Measurements from ENCODE around the gene PTGES3L.
A peak's percentile ranks its signal among the peaks of the same experiment; 100 is the strongest.
"Not testable (repeated sequence)": the region's sequence is repeated elsewhere in the genome, so short reads cannot be mapped to it uniquely, and the experiment has no call there.

The PTGES3L gene

DNA sequence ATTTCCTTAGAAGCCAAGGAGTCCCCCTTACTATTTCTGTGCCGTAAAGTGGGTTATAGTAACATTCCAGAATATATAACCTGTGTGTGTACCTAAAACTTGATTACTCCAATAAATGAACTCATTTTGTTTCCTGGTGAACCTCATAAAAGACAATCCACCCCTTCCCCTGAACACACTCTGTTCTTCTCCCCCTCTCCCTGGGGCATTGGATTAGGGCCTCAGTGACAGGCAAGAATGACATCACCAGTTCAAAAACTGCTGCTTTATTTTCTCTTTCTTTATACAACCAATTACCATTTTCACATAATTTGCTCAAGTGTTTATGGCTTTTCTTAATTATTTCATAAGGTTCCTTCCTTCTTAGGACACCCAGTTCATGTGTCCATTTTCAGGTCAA is 33.1 kb downstream of the PTGES3L start:
- no peak overlapping the region for H3K9ac ChIP-seq
- no peaks in the 10 kb centered on the region; a peak in 1 of 22 replicates for H4K20me1 ChIP-seq
- no peak overlapping the region for H3K27ac ChIP-seq
- no peaks in the 10 kb centered on the region for H3K9me3 ChIP-seq (replicated peaks in 1 of 11)
- H3K4me2 ChIP-seq: no peak overlapping the region
- H3K4me3 ChIP-seq: no peak overlapping the region
- H3K36me3 ChIP-seq: peaks cover 37 to 52% (median 42%) of the 10 kb centered on the region in 11 experiments
- TF ChIP-seq Cebpa-rat (IDR thresholded peaks at IDR 0.05): no peak
- no peaks in the 10 kb centered on the region for H3K27me3 ChIP-seq
- H3K4me1 ChIP-seq: no peaks in the 10 kb centered on the region

DNA sequence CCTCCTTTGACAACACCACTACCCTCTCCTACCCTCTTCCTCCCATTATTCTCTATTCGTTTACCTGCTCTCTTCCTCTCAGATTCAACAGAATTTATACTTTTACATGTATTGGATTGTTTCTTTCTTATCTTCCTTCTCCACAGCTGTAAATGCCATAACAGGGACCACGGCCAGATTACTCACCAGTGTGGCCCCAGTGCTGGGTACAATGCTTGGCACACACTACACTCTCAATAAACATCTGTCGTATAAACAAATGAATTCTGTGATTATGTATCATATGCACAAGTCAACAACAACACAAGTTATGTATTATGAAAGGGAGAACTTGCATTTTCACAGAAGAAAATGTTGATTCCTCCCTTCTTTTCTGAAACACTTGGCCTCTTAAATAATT is 35.7 kb downstream of the PTGES3L start:
- H3K27me3 ChIP-seq: no peaks in the 10 kb centered on the region
- no peaks in the 10 kb centered on the region for H4K20me1 ChIP-seq
- no peak overlapping the region for H3K4me3 ChIP-seq
- no peak overlapping the region for H3K9ac ChIP-seq
- no peak for TF ChIP-seq Cebpa-rat (IDR thresholded peaks at IDR 0.05)
- no peak overlapping the region for H3K4me2 ChIP-seq
- peaks cover 12 to 26% (median 16%) of the 10 kb centered on the region in 11 experiments; a peak in 21 of 22 replicates for H3K36me3 ChIP-seq
- H3K27ac ChIP-seq: no peak overlapping the region
- H3K4me1 ChIP-seq: no peaks in the 10 kb centered on the region
- H3K9me3 ChIP-seq (replicated peaks in 1 of 11): no peaks in the 10 kb centered on the region

DNA sequence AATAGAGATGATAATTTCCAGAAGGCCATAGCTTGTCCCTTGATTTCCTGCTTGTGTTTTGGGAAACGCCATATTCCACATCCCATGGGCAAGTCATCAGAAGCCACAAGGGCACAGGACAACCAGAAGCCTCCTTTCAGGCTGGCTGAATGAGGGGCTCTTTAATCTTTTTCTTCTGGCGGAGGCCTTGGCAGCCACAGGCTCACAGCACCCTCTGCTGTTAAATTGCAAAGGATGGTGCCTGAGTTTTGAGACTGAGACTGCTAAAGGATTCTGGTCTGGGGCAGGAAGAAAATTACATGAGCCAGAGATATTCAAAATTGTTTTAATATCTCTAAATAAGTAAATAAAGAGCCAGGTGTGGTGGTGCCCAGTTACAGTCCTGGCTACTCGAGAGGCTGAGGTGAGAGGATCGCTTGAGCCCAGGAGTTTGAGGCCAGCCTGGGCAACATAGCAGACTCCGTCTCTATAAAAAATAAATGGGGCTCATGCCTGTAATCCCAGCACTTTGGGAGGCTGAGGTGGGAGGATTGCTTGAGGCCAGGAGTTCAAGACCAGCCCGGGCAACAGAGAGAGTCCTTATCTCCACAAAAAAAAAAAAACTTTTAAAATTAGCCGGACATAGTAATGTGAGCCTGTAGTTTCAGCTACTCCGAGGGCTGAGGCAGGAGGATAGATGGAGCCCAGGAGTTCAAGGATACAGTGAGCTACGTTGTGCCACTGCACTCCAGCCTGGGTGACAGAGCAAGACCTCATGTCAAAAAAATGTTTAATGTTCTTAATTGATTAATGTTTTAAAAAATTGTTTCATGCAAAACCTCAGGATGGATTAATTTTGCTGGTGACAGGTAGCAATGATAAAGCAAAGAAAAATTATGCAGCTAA is 41.9 kb downstream of the PTGES3L start:
- H3K4me1 ChIP-seq: no peaks in the 10 kb centered on the region
- no peaks in the 10 kb centered on the region for H3K36me3 ChIP-seq
- TF ChIP-seq Cebpa-rat (IDR thresholded peaks at IDR 0.05): no peak
- no peaks in the 10 kb centered on the region for H3K9me3 ChIP-seq (replicated peaks in 1 of 11)
- no peaks in the 10 kb centered on the region for H4K20me1 ChIP-seq
- H3K9ac ChIP-seq: peak overlapping the region in 1 of 11 experiments; percentile 7; a peak in 1 of 22 replicates
- H3K4me3 ChIP-seq: no peak overlapping the region
- H3K27me3 ChIP-seq: no peaks in the 10 kb centered on the region
- H3K4me2 ChIP-seq: no peak overlapping the region
- no peak overlapping the region for H3K27ac ChIP-seq

DNA sequence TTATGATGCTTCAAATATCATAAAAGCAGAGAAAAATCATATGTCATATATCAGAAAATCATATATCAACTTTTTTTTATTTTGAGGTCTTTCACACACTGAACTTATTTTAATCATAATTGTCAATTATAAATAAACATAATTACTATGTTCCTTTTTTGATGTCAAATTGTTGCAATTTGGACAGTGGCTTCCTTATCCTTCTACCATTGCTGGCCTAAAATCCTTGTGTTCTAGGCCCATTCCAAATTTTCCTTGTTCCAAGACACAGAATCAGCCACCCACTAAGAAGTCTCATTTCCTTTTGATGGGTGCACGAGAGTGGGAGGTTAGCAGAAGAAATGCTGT is 50.4 kb downstream of the PTGES3L start:
- Histone ChIP-seq H3K27me3 (no peaks in the 10 kb centered on the region), H3K36me3 (no peaks in the 10 kb centered on the region), H3K4me1 (peaks cover 11 to 45% (median 27%) of the 10 kb centered on the region in 10 experiments; a peak in 18 of 20 replicates), H3K9me3 (replicated peaks in 1 of 11) (no peaks in the 10 kb centered on the region), H3K27ac (peak overlapping the region in 6 of 11 experiments; percentile 75 to 93 (median 86); a peak in 9 of 22 replicates), H3K4me3 (no peak overlapping the region), H4K20me1 (no peaks in the 10 kb centered on the region), H3K9ac (peak overlapping the region in 3 of 11 experiments; percentile 17 to 79 (median 77); a peak in 3 of 22 replicates), H3K4me2 (peak overlapping the region in 2 of 11 experiments; percentile 81 to 82; a peak in 3 of 22 replicates)
- no peak for TF ChIP-seq Cebpa-rat (IDR thresholded peaks at IDR 0.05)

DNA sequence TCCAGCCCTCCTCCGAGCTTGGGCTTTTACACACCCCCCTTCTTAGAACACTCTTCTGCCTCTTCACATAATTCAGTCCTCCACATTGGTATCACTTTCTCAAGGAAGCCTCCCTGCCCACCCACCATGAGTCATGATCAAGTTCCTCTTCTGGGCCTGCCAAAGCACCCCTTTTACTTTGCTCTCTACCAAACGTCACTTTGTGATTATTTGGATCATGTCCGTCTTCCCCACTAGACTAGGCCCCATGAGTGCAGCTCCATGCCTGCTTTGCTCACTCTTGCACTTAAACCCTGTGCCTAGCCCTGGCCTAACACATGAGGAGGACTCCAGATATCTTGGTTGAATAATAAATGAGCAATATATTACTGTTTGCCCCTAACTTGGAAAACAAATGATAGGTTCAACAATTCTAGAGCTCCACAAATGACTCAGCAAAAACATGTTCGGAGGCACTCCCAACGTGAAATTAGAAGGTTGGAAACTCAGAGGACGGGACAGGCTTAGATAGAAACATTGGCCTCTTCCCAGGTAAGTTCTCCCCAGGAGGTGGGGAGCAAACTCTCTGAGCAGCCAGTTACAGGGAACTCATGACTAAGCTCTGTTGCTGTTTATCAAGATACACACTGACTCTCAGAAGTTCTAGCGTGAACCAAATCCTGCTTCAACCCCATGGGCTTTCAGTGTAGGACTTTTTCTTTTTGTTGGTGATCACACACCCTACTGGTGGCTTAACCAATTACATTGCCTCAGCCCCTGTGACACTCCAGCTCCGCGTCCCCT is 51.0 kb downstream of the PTGES3L start:
- peak overlapping the region; percentile 3 to 84 (median 71); a peak in 20 of 22 replicates for H3K4me2 ChIP-seq
- no peak for TF ChIP-seq Cebpa-rat (IDR thresholded peaks at IDR 0.05)
- no peaks in the 10 kb centered on the region for H3K9me3 ChIP-seq (replicated peaks in 1 of 11)
- peak overlapping the region in 10 of 11 experiments; percentile 29 to 79 (median 64); a peak in 18 of 22 replicates for H3K9ac ChIP-seq
- H3K4me1 ChIP-seq: peaks cover 12 to 47% (median 29%) of the 10 kb centered on the region in 10 experiments; a peak in 19 of 20 replicates
- 0 out of 20 replicates have a peak overlapping the region, but pooled peaks of 1 of the 10 experiments have one; percentile 8 for H3K4me3 ChIP-seq
- no peaks in the 10 kb centered on the region for H4K20me1 ChIP-seq
- H3K36me3 ChIP-seq: no peaks in the 10 kb centered on the region
- H3K27ac ChIP-seq: peak overlapping the region; percentile 41 to 93 (median 80); a peak in 21 of 22 replicates
- no peaks in the 10 kb centered on the region for H3K27me3 ChIP-seq

DNA sequence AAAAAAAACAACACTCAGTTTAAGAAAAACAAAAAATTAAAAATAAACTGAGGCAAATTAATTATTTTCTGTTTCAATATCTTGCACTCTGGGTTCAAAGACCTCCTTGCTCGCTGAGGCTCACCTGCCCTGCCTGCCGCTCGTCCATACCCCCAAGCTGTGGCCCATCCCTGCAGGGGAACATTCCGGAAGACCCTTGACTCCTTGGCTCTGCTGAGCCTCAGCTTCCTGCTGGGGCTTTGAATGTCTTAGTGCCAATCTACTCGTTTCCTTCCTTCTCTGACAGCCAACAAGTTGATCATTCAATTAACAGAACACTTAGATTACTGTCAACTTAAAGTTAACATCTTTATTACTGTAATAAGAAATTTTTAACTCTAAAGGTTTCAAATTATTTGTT is 55.0 kb downstream of the PTGES3L start:
- H3K27ac ChIP-seq: peak overlapping the region in 1 of 11 experiments; percentile 36; a peak in 1 of 22 replicates

DNA sequence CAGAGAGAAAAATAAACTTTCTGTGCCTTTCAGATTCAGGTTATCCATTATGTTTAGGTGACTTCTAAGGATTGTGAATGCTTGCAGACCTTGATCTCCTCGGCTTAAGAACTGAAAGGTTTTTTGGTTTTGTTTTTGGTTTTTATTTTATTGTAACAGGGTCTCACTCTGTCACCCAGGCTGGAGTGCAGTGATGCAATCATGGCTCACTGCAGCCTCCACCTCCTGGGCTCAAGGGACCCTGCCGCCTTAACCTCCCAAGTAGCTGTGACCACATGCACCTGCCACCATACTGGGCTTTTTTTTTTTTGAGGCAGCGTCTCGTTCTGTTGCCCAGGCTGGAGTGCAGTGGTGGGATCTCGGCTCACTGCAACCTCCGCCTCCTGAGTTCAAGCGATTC is 56.4 kb downstream of the PTGES3L start:
- not testable (repeated sequence) for H3K27me3 ChIP-seq; H3K9me3 ChIP-seq (replicated peaks in 1 of 11); H3K9ac ChIP-seq; H3K36me3 ChIP-seq; H3K4me3 ChIP-seq; H3K27ac ChIP-seq; H4K20me1 ChIP-seq
- peak in 2 of 11 experiments; percentile 54 to 76; a peak in 3 of 22 replicates for TF ChIP-seq Cebpa-rat (IDR thresholded peaks at IDR 0.05)
- peak overlapping the region in 9 of 11 experiments; percentile 8 to 62 (median 35); a peak in 15 of 22 replicates for H3K4me2 ChIP-seq
- peaks cover 26 to 49% (median 32%) of the 10 kb centered on the region in 10 experiments for H3K4me1 ChIP-seq

More for the DNA sequence above, 55.0 kb downstream of the PTGES3L start:
- no peaks in the 10 kb centered on the region for H4K20me1 ChIP-seq
- H3K4me3 ChIP-seq: no peak overlapping the region
- H3K4me2 ChIP-seq: peak overlapping the region; percentile 18 to 59 (median 44); a peak in 15 of 22 replicates
- H3K9ac ChIP-seq: no peak overlapping the region
- H3K9me3 ChIP-seq (replicated peaks in 1 of 11): no peaks in the 10 kb centered on the region
- TF ChIP-seq Cebpa-rat (IDR thresholded peaks at IDR 0.05): no peak
- H3K27me3 ChIP-seq: no peaks in the 10 kb centered on the region
- peaks cover 33 to 63% (median 39%) of the 10 kb centered on the region in 10 experiments for H3K4me1 ChIP-seq
- H3K36me3 ChIP-seq: no peaks in the 10 kb centered on the region

DNA sequence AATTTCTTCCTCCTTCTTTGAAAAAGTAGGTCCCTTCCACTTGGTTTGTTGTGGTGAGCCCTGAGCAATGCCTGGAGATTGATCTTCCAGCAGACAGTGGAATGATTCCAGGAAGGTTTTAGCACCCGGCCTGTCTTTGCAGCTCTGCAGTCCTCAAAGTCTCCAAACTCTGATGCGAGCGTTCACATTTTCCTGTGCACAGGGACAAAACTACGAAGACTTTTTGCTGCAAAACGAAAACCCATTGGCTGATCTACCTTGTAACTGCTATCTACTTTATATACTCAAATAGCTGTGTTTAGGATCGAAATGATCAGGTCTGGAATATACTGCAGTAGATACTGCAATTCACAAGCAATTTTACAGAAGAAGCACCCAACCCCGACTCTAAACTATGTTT is 57.6 kb downstream of the PTGES3L start:
- Histone ChIP-seq H3K9me3 (replicated peaks in 1 of 11) (no peaks in the 10 kb centered on the region), H3K9ac (no peak overlapping the region)

DNA sequence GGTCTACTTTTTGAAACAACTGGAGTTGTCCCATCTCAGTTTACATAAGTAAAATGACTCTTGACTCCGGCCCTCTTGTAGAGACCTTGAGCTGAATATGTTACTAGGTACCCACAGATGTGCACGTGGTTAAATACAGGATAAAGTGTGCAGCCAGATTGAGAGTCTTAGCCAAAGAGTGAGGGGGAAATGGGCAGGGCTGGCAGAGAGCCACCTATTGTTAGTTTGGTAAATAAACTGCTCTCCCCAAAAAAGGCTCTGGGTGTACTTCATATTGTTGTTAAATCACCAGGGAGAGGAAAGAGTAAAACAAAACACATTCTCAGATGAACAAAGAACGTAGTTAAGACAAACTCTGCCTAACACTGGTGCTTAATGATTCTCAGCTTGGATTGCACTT is 59.0 kb downstream of the PTGES3L start:
- Histone ChIP-seq H3K36me3 (no peaks in the 10 kb centered on the region), H3K4me2 (peak overlapping the region in 4 of 11 experiments; percentile 0 to 11 (median 10); a peak in 2 of 22 replicates), H3K9ac (no peak overlapping the region), H3K4me1 (peaks cover 10 to 30% (median 26%) of the 10 kb centered on the region in 10 experiments), H3K4me3 (no peak overlapping the region), H3K27ac (no peak overlapping the region), H3K9me3 (replicated peaks in 1 of 11) (0 out of 22 replicates have a peak, but pooled peaks cover 0 to 5% (median 0%) of the 10 kb centered on the region in 11 experiments), H4K20me1 (no peaks in the 10 kb centered on the region), H3K27me3 (no peaks in the 10 kb centered on the region)
- TF ChIP-seq Cebpa-rat (IDR thresholded peaks at IDR 0.05): no peak

More for the DNA sequence above, 57.6 kb downstream of the PTGES3L start:
- no peaks in the 10 kb centered on the region for H3K36me3 ChIP-seq
- H4K20me1 ChIP-seq: no peaks in the 10 kb centered on the region
- H3K27ac ChIP-seq: no peak overlapping the region
- H3K4me3 ChIP-seq: no peak overlapping the region
- H3K27me3 ChIP-seq: no peaks in the 10 kb centered on the region
- no peak overlapping the region for H3K4me2 ChIP-seq
- no peak for TF ChIP-seq Cebpa-rat (IDR thresholded peaks at IDR 0.05)
- H3K4me1 ChIP-seq: peaks cover 14 to 37% (median 27%) of the 10 kb centered on the region in 10 experiments

Data from BLaER1 treated with 17β-estradiol and CSF1 and Interleukin-3, amounts not matched to agents 10 nM and 100 nM (cell line).